OCI-LY3 (cell line): ENCODE data around the gene REG3G.

Source experiments
- H2AFZ ChIP-seq: fragments of 200-600, 300-600 bp; shearing (Covaris generic); 2 replicates; pipeline ENCODE4 v1.6.0; 2014; ENCODE audit warnings: antibody characterized with exemption, low read depth, low read length
- H3K27ac ChIP-seq: fragments of 200-600, 300-600 bp; sonication (generic); 2 replicates; pipeline ENCODE4 v1.5.1; 2014; ENCODE audit warnings: mild to moderate bottlenecking, low read length, moderate library complexity, mixed read lengths
- H3K27me3 ChIP-seq: fragments of 200-600, 300-600 bp; sonication (generic); 2 replicates; pipeline ENCODE4 v1.6.1; 2014; ENCODE audit warnings: low read depth, low read length, mixed read lengths
- H3K36me3 ChIP-seq: fragments of 200-600, 300-600 bp; sonication (generic); replicated peaks from 2 replicates; pipeline ENCODE3; 2014; ENCODE audit warnings: low read depth, low read length, mixed read lengths
- H3K4me1 ChIP-seq: fragments of 300-600, 200-600 bp; sonication (generic); 2 replicates; pipeline ENCODE4 v1.6.1; 2014; ENCODE audit warnings: low read length, mixed read lengths
- H3K4me2 ChIP-seq: fragments of 200-600, 300-600 bp; sonication (generic); 2 replicates; pipeline ENCODE4 v1.6.1; 2014; ENCODE audit warnings: low read length, mixed read lengths
- H3K4me3 ChIP-seq: fragments of 300-600, 200-600 bp; sonication (generic); 2 replicates; pipeline ENCODE4 v1.5.1; 2014; ENCODE audit warnings: antibody characterized with exemption, mild to moderate bottlenecking, low read length, moderate library complexity
- H3K79me2 ChIP-seq: fragments of 300-600, 200-600 bp; shearing (Covaris generic); 2 replicates; pipeline ENCODE4 v1.6.1; 2014; ENCODE audit warnings: mild to moderate bottlenecking, low read length, mixed read lengths
- H3K9ac ChIP-seq: fragments of 300-600, 200-600 bp; shearing (Covaris generic); 2 replicates; pipeline ENCODE4 v1.6.0; 2014; ENCODE audit warnings: mild to moderate bottlenecking, low read length, moderate library complexity
- H3K9me3 ChIP-seq: fragments of 200-600, 300-600 bp; shearing (Covaris generic); 2 replicates; pipeline ENCODE4 v1.6.1; 2014; ENCODE audit warnings: low read length, mixed read lengths; ENCODE audit not compliant: insufficient read depth
- H4K20me1 ChIP-seq: fragments of 200-600, 300-600 bp; sonication (generic); 2 replicates; pipeline ENCODE4 v1.6.1; 2016; ENCODE audit warnings: low read length, mixed read lengths; ENCODE audit not compliant: insufficient read depth
- EZH2phosphoT487 ChIP-seq: fragments of 200-600 bp; shearing (Covaris generic); IDR thresholded peaks from 2 replicates; pipeline ENCODE4 v1.6.1; 2018; ENCODE audit warnings: antibody characterized with exemption, mixed run types, low read depth
- TF ChIP-seq, protein P1 (sequence below): fragments of 200-600, 300-600 bp; sonication (generic); IDR thresholded peaks from 2 replicates; pipeline ENCODE4 v1.5.1; 2014; ENCODE audit warnings: antibody characterized with exemption, low read length, low read depth

The REG3G gene

DNA sequence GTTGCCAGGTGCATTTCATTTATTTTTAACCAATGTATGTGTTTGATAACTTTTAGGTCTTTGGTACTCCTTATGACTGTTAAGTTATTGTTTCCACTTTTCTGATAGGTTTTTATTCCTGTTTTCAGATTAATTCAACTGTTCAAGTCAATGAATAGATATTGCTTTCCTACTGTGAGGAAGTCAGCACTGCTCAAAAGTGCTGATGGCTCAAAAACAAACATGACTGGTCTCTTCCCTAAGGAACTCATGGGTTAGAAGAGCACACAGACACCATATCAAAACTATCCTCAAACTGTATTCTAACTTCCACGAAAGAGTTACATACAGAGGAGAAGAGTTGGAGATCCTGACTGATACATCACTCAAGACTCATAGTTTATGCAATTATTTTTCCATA is 39.9 kb upstream of the REG3G start:
- Histone ChIP-seq H3K4me3 (no peak overlapping the region), H3K36me3 (no peaks in the 10 kb centered on the region), H2AFZ (no peak overlapping the region), H4K20me1 (no peaks in the 10 kb centered on the region), H3K27me3 (no peaks in the 10 kb centered on the region), H3K4me2 (no peak overlapping the region), H3K4me1 (peaks cover 20% of the 10 kb centered on the region), H3K9ac (no peak overlapping the region), H3K27ac (no peak overlapping the region), H3K79me2 (no peaks in the 10 kb centered on the region), H3K9me3 (no peaks in the 10 kb centered on the region)
- TF ChIP-seq, protein P1, sequence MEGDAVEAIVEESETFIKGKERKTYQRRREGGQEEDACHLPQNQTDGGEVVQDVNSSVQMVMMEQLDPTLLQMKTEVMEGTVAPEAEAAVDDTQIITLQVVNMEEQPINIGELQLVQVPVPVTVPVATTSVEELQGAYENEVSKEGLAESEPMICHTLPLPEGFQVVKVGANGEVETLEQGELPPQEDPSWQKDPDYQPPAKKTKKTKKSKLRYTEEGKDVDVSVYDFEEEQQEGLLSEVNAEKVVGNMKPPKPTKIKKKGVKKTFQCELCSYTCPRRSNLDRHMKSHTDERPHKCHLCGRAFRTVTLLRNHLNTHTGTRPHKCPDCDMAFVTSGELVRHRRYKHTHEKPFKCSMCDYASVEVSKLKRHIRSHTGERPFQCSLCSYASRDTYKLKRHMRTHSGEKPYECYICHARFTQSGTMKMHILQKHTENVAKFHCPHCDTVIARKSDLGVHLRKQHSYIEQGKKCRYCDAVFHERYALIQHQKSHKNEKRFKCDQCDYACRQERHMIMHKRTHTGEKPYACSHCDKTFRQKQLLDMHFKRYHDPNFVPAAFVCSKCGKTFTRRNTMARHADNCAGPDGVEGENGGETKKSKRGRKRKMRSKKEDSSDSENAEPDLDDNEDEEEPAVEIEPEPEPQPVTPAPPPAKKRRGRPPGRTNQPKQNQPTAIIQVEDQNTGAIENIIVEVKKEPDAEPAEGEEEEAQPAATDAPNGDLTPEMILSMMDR: no peak
- TF ChIP-seq EZH2phosphoT487: no peak

DNA sequence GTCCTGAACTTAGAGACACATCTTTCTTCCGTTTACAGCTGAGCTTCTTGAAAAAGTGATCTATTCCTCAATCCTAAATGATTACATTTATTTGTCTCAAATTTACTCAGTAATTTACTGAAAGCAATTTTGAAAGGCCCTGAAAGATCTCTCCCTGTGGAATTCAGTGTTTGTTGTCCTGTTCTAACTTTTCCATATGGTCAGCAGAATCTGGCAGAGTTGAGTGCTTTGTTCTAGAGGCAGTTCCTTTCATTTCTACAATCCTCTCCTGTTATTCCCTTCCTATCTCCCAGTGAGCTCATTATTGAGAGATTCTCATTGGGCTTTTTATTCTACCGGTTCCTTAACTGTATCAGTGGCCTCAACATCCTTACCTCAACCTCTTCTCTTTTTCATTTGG is 36.5 kb upstream of the REG3G start:
- Histone ChIP-seq H3K4me2 (no peak overlapping the region), H3K9me3 (no peaks in the 10 kb centered on the region), H3K4me1 (no peaks in the 10 kb centered on the region), H3K27me3 (no peaks in the 10 kb centered on the region), H2AFZ (no peak overlapping the region), H3K79me2 (no peaks in the 10 kb centered on the region), H3K27ac (no peak overlapping the region), H4K20me1 (no peaks in the 10 kb centered on the region), H3K9ac (no peak overlapping the region), H3K36me3 (no peaks in the 10 kb centered on the region), H3K4me3 (no peak overlapping the region)
- TF ChIP-seq EZH2phosphoT487: no peak
- TF ChIP-seq, protein P1: no peak

- Histone ChIP-seq H3K9me3 (no peaks in the 10 kb centered on the region), H3K27me3 (no peaks in the 10 kb centered on the region), H4K20me1 (no peaks in the 10 kb centered on the region), H3K36me3 (no peaks in the 10 kb centered on the region), H3K4me2 (no peak overlapping the region), H3K79me2 (no peaks in the 10 kb centered on the region), H3K27ac (no peak overlapping the region), H3K9ac (no peak overlapping the region), H3K4me1 (no peaks in the 10 kb centered on the region), H2AFZ (no peak overlapping the region), H3K4me3 (no peak overlapping the region)
- no peak for TF ChIP-seq EZH2phosphoT487
- TF ChIP-seq, protein P1: no peak
Observed at GRCh38 chr2:78992451-78992806, 33.1 kb upstream of the REG3G start.

- H3K36me3 ChIP-seq: no peaks in the 10 kb centered on the region
- H3K79me2 ChIP-seq: no peaks in the 10 kb centered on the region
- H3K27ac ChIP-seq: no peak overlapping the region
- no peak overlapping the region for H2AFZ ChIP-seq
- no peak overlapping the region for H3K9ac ChIP-seq
- TF ChIP-seq EZH2phosphoT487: no peak
- TF ChIP-seq, protein P1: no peak
- H3K4me2 ChIP-seq: no peak overlapping the region
- no peaks in the 10 kb centered on the region for H3K4me1 ChIP-seq
- no peaks in the 10 kb centered on the region for H3K9me3 ChIP-seq
- H3K4me3 ChIP-seq: no peak overlapping the region
- H4K20me1 ChIP-seq: no peaks in the 10 kb centered on the region
- no peaks in the 10 kb centered on the region for H3K27me3 ChIP-seq
Observed at GRCh38 chr2:78992807-78993517, 32.5 kb upstream of the REG3G start.
